Skin of body (tissue), 2 donors: Measurements from ENCODE around the gene KLC4. TPM values are rescaled to one million over a fixed set of nuclear protein-coding genes. Genes with fewer than 3 reads are reported as not detected.
A peak's percentile ranks its signal among the peaks of the same experiment; 100 is the strongest.
"Not testable (repeated sequence)": the region's sequence is repeated elsewhere in the genome, so short reads cannot be mapped to it uniquely, and the experiment has no call there.

Experiments
- DNase-seq: peaks from one replicate; lab custom pipeline; 2025; lab: John Stamatoyannopoulos, UW
- total RNA-seq: library from RNA; depleted of rRNA; stranded (reverse); fragments of >200 nt; gene quantifications from one replicate; pipeline ENCODE4 v1.2.3, GENCODE V29; 2014

Gene KLC4
- total RNA-seq, 1 donor from 2014 or later = 15.6 TPM

DNA sequence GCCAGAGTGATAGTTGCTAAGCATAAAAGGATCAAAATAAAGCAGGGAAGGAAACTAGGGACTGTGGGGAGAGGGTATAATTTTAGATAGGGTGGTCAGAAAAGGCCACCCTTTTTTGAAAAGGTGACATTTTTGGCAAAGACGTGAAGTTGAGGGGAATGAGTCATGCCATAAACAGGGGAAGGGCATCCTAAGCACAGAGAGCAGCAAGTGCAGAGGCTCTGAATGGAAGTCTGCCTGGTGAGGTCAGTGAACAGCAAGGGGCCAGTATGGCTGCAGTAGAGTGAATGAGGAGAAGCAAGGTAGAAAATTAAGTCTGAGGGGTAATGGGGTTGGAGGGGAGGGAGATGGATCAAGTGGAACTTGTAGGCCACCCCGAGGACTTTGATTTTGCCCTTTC, 2.4 kb downstream of the KLC4 start:
- no peak for DNase-seq

GRCh38 chr6:43062818-43063217, 3.4 kb downstream of the KLC4 start:
- DNase-seq = no peak

DNA sequence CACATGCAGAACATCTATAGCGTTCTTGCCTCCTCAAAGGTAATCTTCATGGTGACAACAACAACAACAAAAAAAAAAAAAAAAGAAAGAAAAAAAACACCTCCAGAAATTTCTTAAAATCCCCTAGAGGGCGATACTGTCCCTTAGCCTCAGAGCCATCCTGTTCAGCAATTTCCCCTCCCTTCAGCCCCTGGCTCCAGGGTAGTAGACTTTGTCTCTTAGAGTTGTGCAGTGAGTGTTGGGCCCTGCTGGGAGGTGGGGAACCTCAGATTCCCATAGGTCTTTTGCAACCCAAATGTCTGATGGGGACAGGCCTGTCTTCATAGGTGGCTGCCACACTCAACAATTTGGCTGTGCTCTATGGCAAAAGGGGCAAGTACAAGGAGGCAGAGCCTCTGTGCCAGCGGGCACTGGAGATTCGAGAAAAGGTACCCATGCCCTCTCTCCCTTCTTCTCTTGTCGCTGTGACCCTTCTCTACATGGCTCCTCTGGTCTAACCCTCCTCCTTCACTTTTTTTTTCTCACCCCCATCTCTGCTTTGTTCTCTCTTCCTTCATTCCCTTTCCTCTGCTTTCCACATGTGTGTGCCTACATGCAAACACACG, 10.7 kb downstream of the KLC4 start:
- peak; percentile 47 for DNase-seq

- peak; percentile 75 for DNase-seq
Observed at GRCh38 chr6:43074847-43075669, 15.6 kb downstream of the KLC4 start.

DNA sequence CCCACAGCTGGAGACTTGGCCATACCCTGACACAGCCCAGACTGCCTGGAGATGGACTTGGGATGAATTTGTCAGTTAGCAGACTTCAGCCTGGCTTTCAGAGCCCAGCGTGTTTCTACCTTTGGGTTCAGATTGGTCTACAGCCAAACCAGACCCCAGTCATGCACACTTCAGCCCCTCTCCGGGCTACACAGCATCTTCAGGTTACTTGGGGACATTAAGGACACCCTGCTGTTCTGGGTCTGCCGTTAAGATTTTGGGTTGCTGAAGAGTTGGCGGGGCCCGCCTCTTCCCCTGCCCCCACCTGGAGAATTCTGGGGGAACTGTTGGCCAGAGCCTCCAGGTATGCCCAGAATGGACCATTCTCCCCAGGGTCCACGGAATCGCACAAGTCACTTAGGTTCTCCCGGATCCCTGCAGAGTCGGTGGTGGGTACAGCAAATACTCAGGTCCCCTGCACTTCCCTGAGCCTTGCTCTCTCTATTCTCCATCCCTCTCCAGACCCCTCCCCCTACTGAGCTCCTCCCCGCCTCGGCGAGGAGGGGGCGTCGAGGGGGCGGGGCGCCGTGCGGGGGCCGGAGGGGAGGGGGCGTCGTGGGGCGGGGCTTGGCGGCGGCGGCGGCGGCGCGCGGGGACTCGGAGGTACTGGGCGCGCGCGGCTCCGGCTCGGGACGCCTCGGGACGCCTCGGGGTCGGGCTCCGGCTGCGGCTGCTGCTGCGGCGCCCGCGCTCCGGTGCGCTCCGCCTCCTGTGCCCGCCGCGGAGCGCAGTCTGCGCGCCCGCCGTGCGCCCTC, 16.4 kb downstream of the KLC4 start, which contains the start of gene PTK7:
TSS of gene PTK7 (plus strand) at position 645 of the 794 bp plus-strand sequence. CDS start 175 bp downstream, outside the sequence.
- DNase-seq = peak; percentile 75

DNA sequence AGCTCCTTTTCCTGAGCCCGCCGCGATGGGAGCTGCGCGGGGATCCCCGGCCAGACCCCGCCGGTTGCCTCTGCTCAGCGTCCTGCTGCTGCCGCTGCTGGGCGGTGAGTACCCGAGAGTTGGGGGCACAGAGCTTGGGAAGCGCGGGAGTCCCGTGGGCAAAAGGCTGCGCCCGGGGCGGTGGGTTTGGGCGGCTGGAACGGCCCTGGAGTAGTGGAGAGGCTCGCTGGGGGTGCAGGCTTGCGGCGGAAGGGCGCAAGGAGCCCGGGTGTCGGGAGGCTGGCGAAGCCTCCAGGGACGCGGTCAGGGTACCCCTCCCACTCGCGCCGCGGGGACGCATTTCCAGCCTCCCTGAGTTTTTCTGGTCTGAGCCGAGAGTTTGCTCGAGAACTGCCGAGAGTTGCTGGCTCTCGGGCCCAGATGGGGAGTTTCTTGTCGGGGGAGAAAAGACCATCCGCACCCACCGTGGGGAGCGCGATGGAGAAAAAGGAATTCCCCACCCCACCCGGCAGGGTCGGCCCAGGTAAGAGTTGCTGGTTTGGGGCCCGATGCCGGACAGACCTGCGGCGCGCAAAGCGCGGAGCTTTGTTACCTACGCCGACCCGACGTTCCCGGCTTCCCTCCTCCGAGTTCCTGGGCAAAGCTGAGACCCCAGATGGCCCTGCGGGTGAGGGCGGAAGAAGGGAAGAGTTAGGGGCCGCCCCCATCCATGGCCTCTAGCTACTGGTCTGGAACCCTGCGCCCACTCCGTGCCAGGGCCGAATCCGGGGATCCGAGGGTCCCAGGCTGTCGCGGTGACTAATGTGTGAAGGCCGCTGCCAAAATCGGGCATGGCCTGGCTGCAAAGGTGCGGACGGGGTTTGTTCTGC, 17.3 kb downstream of the KLC4 start:
- DNase-seq = no peak

- no peak for DNase-seq
Observed at GRCh38 chr6:43077333-43077809, 17.9 kb downstream of the KLC4 start.

GRCh38 chr6:43077981-43078511, 18.6 kb downstream of the KLC4 start:
- DNase-seq = peak; percentile 82

GRCh38 chr6:43078691-43079090, 19.3 kb downstream of the KLC4 start:
- DNase-seq = no peak

- no peak for DNase-seq
Observed at GRCh38 chr6:43081043-43081442, 21.6 kb downstream of the KLC4 start.

DNA sequence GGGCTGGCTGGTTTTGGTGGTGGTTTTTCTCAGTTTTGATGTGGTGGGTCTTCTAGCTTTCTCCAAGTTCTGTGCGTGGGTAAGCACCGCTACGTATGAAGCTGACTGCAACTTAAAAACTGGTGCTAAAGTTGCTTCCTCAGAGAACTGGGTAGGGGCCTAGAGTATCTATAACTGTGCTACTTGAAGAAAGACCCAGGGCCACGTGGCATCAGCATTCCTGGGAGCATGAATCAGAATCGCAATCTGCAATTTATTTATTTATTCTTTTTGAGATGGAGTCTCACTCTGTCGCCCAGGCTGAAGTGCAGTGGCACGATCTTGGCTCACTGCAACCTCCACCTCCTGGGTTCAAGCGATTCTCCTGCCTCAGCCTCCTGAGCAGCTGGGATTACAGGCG, 22.5 kb downstream of the KLC4 start:
- not testable (repeated sequence) for DNase-seq

DNA sequence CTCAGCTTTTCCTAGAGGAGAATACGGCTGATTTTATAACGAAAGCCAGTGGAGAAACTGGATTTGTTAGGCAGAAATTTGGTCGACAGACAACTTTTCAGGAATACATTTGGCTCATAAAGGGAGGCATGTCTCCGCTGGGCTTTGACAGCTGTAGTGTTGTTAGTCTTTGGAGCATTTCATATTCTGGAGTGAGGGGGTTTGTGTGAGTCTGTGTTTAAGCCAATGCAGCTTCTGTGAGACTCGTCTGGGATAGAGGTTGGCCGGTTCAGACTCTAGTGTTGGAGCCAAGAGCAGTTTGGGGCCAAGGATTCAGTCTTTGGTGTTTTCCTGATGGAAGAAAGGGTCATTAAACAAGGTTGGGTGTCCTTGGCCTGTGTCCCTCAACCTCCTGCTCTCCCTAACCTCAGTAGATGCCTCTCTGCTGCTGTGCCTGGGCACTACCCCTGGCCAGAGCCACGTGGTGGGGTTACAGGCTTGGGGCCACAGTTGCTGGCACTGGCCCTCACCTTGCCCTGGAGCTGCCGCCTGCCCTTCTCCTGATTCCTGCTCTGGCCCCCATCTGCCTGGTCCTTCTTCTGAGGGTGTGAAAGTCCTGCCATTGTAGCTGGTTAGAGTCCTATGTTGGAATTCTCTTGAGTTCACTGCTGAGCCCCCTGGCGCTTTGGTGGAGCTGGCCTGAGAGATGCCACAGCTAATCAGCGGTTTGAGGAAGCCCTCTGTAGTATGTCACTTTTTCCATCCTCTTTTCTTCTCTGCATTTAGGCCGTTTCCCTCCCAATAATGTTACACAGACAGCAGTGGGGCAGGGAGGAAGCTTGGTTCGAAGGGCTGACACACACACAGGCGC, 23.6 kb downstream of the KLC4 start:
- DNase-seq = peak; percentile 54

- DNase-seq = no peak
Observed at GRCh38 chr6:43086022-43086658, 26.7 kb downstream of the KLC4 start.

GRCh38 chr6:43088654-43089056, 29.2 kb downstream of the KLC4 start:
- DNase-seq = no peak

DNA sequence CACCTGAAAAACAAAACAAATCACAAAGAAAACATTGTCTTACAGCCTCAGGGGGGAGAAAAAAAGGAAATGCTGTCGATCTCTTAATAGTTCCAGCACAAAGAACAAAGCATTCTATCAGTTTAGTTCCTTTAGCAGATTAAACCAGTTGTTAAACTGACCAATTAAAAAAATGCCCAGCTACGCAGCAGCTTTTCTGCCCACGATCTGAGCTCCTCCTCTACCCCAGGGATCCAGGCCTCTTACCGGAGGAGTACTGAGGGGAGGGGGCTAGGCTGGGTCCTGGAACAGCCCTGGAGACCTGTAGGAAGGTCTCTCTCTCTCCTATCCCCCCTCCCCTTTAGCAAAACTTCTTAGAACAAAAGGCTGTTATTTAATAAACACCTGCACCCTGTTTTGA, 30.0 kb downstream of the KLC4 start:
- DNase-seq = no peak

- DNase-seq = no peak
Observed at GRCh38 chr6:43089874-43090558, 30.6 kb downstream of the KLC4 start.

DNA sequence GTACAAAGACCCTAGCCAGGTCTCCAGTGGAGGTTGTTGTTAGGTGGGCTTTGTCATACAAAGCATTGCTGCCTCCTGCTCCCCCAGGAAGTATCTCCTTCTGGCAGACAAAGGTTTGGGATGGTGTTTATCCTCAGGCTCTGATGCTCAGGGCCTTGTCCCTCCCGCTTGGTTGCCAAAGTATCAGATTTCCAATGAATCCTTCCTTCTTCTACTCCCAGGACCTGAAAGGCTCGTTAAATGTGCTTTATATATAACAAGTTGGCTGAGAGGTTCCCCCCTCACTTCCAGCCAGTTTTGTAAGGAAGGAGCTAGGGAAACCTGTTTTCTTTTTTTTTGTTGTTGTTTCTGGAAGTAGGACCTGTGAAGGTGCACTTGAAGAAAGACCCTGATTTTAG, 31.1 kb downstream of the KLC4 start:
- peak; percentile 27 for DNase-seq

- DNase-seq = no peak
Observed at GRCh38 chr6:43091020-43091419, 31.6 kb downstream of the KLC4 start.
